ENCODE results near the gene PTPRG. TPM values are rescaled to one million over a fixed set of nuclear protein-coding genes. Genes with fewer than 3 reads are reported as not detected.

The PTPRG gene
- total RNA-seq, 1 experiment from 2014 or later = 69.3 TPM

- no peak overlapping the region for H2AK5ac ChIP-seq (ENCODE audit: insufficient read length, low read length)
- no peak overlapping the region for H3K4me2 ChIP-seq (ENCODE audit: insufficient read depth, insufficient read length, low read length)
- H3K9me3 ChIP-seq (ENCODE audit: control insufficient read depth, low read depth, low read length) = no peaks in the 10 kb centered on the region
- H3K27me3 ChIP-seq (ENCODE audit: insufficient read depth, low read length) = no peaks in the 10 kb centered on the region
- no peaks in the 10 kb centered on the region for H3K4me1 ChIP-seq (ENCODE audit: insufficient read depth, low read length)
- H3K27ac Mint-ChIP-seq = no peak overlapping the region
- no peak overlapping the region for H2AFZ ChIP-seq (ENCODE audit: low read length)
- no peak overlapping the region for H2BK20ac ChIP-seq (ENCODE audit: low read depth, low read length, poor library complexity, severe bottlenecking)
- H3K23ac ChIP-seq (ENCODE audit: insufficient read length, low read depth, low read length) = no peak overlapping the region
- peaks cover 20 to 31% (median 22%) of the 10 kb centered on the region in 3 experiments; a peak in 6 of 7 replicates for H3K36me3 Mint-ChIP-seq (ENCODE audit: insufficient read depth in 1 of 3, low read depth in 3 of 3)
- no peak overlapping the region for H4K91ac ChIP-seq (ENCODE audit: insufficient read length, low read depth, low read length)
- no CpG with 5 or more reads among the region's 1 CpG for WGBS (ENCODE audit: extremely low coverage, insufficient read length, low lambda C conversion rate)
- H3K79me1 ChIP-seq (ENCODE audit: insufficient read depth, low read depth, low read length, poor library complexity, severe bottlenecking) = no peaks in the 10 kb centered on the region
- TF ChIP-seq, protein P1, sequence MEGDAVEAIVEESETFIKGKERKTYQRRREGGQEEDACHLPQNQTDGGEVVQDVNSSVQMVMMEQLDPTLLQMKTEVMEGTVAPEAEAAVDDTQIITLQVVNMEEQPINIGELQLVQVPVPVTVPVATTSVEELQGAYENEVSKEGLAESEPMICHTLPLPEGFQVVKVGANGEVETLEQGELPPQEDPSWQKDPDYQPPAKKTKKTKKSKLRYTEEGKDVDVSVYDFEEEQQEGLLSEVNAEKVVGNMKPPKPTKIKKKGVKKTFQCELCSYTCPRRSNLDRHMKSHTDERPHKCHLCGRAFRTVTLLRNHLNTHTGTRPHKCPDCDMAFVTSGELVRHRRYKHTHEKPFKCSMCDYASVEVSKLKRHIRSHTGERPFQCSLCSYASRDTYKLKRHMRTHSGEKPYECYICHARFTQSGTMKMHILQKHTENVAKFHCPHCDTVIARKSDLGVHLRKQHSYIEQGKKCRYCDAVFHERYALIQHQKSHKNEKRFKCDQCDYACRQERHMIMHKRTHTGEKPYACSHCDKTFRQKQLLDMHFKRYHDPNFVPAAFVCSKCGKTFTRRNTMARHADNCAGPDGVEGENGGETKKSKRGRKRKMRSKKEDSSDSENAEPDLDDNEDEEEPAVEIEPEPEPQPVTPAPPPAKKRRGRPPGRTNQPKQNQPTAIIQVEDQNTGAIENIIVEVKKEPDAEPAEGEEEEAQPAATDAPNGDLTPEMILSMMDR (conservative IDR thresholded peaks at IDR 0.05) = no peak
- H2BK15ac ChIP-seq (ENCODE audit: low read depth, low read length) = no peak overlapping the region
- no peaks in the 10 kb centered on the region for H4K20me1 ChIP-seq (ENCODE audit: control insufficient read depth, insufficient read depth, insufficient read length)
- H3K56ac ChIP-seq (ENCODE audit: insufficient read length, low read depth, low read length) = no peak overlapping the region
- H3T11ph ChIP-seq (ENCODE audit: low read length) = no peak overlapping the region
- H3K9me3 Mint-ChIP-seq = no peaks in the 10 kb centered on the region
- no peak overlapping the region for H3K9ac ChIP-seq (ENCODE audit: extremely low read depth, insufficient read length, low read length)
- H3K14ac ChIP-seq (ENCODE audit: insufficient read depth, low read length) = no peak overlapping the region
- no peak overlapping the region for H4K5ac ChIP-seq (ENCODE audit: insufficient read length, low read depth, low read length)
- H3K4me3 Mint-ChIP-seq = no peak overlapping the region
- no peak overlapping the region for H2BK12ac ChIP-seq (ENCODE audit: insufficient read length, low read depth, low read length)
- no peak overlapping the region for H4K8ac ChIP-seq (replicated peaks; ENCODE audit: insufficient read length, low read depth, low read length)
- H3K27ac ChIP-seq (ENCODE audit: insufficient read length, low read depth, low read length) = no peak overlapping the region
- no peak overlapping the region for H2BK120ac ChIP-seq (ENCODE audit: low read depth, low read length, poor library complexity, severe bottlenecking)
- no peak overlapping the region for H2BK5ac ChIP-seq (ENCODE audit: insufficient read length, low read length)
- H3K4me1 Mint-ChIP-seq = peaks cover 2% of the 10 kb centered on the region in 2 experiments; a peak in 2 of 4 replicates
- H3K18ac ChIP-seq (ENCODE audit: insufficient read length, low read depth, low read length) = no peak overlapping the region
- H3K23me2 ChIP-seq (ENCODE audit: insufficient read length, low read depth, low read length, poor library complexity, severe bottlenecking) = no peaks in the 10 kb centered on the region
- 0 out of 2 replicates have a peak, but pooled peaks cover 1% of the 10 kb centered on the region for H3K79me2 ChIP-seq (ENCODE audit: insufficient read depth, low read length)
- H3K27me3 Mint-ChIP-seq (ENCODE audit: low read depth) = no peaks in the 10 kb centered on the region
- DNase-seq = no peak
- no peak overlapping the region for H3K4ac ChIP-seq (ENCODE audit: low read depth, low read length)
These were observed 442.5 kb downstream of the PTPRG start for GRCh38 chr3:62003835-62004234.
